ENCODE results near the gene MEAK7.

MEAK7 gene

GRCh38 chr16:84499638-84500037 lies 4.8 kb downstream of the MEAK7 start:
- no peak overlapping the region for H3K4me3 ChIP-seq (replicated peaks in 1 of 2; ENCODE audit: low read depth in 2 of 2, low read length in 2 of 2)
- TF ChIP-seq CTCF (IDR thresholded peaks at IDR 0.05; ENCODE audit: low read depth, low read length): no peak
- no peak for DNase-seq (ENCODE audit: low read depth in 2 of 2)

GRCh38 chr16:84498859-84499620 lies 5.4 kb downstream of the MEAK7 start:
- no peak for DNase-seq (ENCODE audit: low read depth in 2 of 2)
- TF ChIP-seq CTCF (IDR thresholded peaks at IDR 0.05; ENCODE audit: low read depth, low read length): no peak
- H3K4me3 ChIP-seq (replicated peaks in 1 of 2; ENCODE audit: low read depth in 2 of 2, low read length in 2 of 2): no peak overlapping the region

- DNase-seq (ENCODE audit: low read depth in 2 of 2): no peak
- no peak overlapping the region for H3K4me3 ChIP-seq (replicated peaks in 1 of 2; ENCODE audit: low read depth in 2 of 2, low read length in 2 of 2)
- TF ChIP-seq CTCF (IDR thresholded peaks at IDR 0.05; ENCODE audit: low read depth, low read length): no peak
Observed at GRCh38 chr16:84498223-84498610, 6.2 kb downstream of the MEAK7 start.

GRCh38 chr16:84497418-84498222 lies 6.8 kb downstream of the MEAK7 start:
- no peak for TF ChIP-seq CTCF (IDR thresholded peaks at IDR 0.05; ENCODE audit: low read depth, low read length)
- DNase-seq (ENCODE audit: low read depth in 2 of 2): no peak
- no peak overlapping the region for H3K4me3 ChIP-seq (replicated peaks in 1 of 2; ENCODE audit: low read depth in 2 of 2, low read length in 2 of 2)

GRCh38 chr16:84496991-84497390 lies 7.5 kb downstream of the MEAK7 start:
- TF ChIP-seq CTCF (IDR thresholded peaks at IDR 0.05; ENCODE audit: low read depth, low read length): no peak
- DNase-seq (ENCODE audit: low read depth in 2 of 2): no peak
- H3K4me3 ChIP-seq (replicated peaks in 1 of 2; ENCODE audit: low read depth in 2 of 2, low read length in 2 of 2): no peak overlapping the region

- TF ChIP-seq CTCF (IDR thresholded peaks at IDR 0.05; ENCODE audit: low read depth, low read length): no peak
- DNase-seq (ENCODE audit: low read depth in 2 of 2): no peak
- no peak overlapping the region for H3K4me3 ChIP-seq (replicated peaks in 1 of 2; ENCODE audit: low read depth in 2 of 2, low read length in 2 of 2)
Observed at GRCh38 chr16:84495506-84495905, 9.0 kb downstream of the MEAK7 start.

Measured in cardiac fibroblast (primary cell).